ENCODE results near the gene ARHGEF19.
A peak's percentile ranks its signal among the peaks of the same experiment; 100 is the strongest.

- peak in 2 of 3 donors; percentile 29 to 34 for TF ChIP-seq POLR2AphosphoS5 (IDR thresholded peaks at IDR 0.05)
- no peak for TF ChIP-seq CTCF (IDR thresholded peaks at IDR 0.05)
- TF ChIP-seq POLR2A (IDR thresholded peaks at IDR 0.05): peak; percentile 30
- no peak for TF ChIP-seq EP300 (IDR thresholded peaks at IDR 0.05; ENCODE audit: low read depth)
Measured at GRCh38 chr1:16218014-16218673, 5.7 kb upstream of the ARHGEF19 start.

Measured in transverse colon (tissue), 4 donors.